Endothelial cell (in vitro differentiated cells): ENCODE results near the gene FCHSD1. TPM values are rescaled to one million over a fixed set of nuclear protein-coding genes. Genes with fewer than 3 reads are reported as not detected.

Source experiments
- DNase-seq: peaks from one replicate; pipeline ENCODE4 v3.0.0; 2021; ENCODE audit warnings: low spot score
- H3K27ac Mint-ChIP-seq: one replicate; pipeline ENCODE4 v1.8.0; 2021; ENCODE audit warnings: mixed read lengths, inconsistent platforms; ENCODE audit not compliant: unreplicated experiment
- H3K27me3 Mint-ChIP-seq: one replicate; pipeline ENCODE4 v1.8.0; 2021; ENCODE audit warnings: mild to moderate bottlenecking, moderate library complexity, mixed read lengths, inconsistent platforms; ENCODE audit not compliant: unreplicated experiment
- H3K36me3 Mint-ChIP-seq: one replicate; pipeline ENCODE4 v1.8.0; 2021; ENCODE audit warnings: mild to moderate bottlenecking, low read depth, mixed read lengths, inconsistent platforms; ENCODE audit not compliant: unreplicated experiment
- H3K4me1 Mint-ChIP-seq: one replicate; pipeline ENCODE4 v1.8.0; 2021; ENCODE audit warnings: mild to moderate bottlenecking, mixed read lengths, inconsistent platforms; ENCODE audit not compliant: unreplicated experiment
- H3K4me3 Mint-ChIP-seq: one replicate; pipeline ENCODE4 v1.8.0; 2021; ENCODE audit warnings: mild to moderate bottlenecking, mixed read lengths, inconsistent platforms; ENCODE audit not compliant: unreplicated experiment
- H3K9me3 Mint-ChIP-seq: one replicate; pipeline ENCODE4 v1.8.0; 2021; ENCODE audit warnings: mixed read lengths, inconsistent platforms; ENCODE audit not compliant: unreplicated experiment
- CTCF ChIP-seq: fragments of 200-600 bp; sonication (generic); IDR thresholded peaks from one replicate; pipeline ENCODE4 v1.5.0; 2021; ENCODE audit warnings: antibody characterized with exemption; ENCODE audit not compliant: unreplicated experiment
- total RNA-seq: library from RNA; stranded (reverse); fragmentation: NEBNext Ultra II Directional; extraction: Animal tissue kit (Norgen Biotek cat#: 25700); gene quantifications from one replicate; pipeline ENCODE4 v1.2.1, GENCODE V29; 2021; ENCODE audit not compliant: unreplicated experiment

Gene FCHSD1
- total RNA-seq, 1 donor from 2014 or later = 63.3 TPM

GRCh38 chr5:141681295-141681694, 30.1 kb upstream of the FCHSD1 start:
- no peak for DNase-seq
- H3K4me3 Mint-ChIP-seq = peak overlapping the region; percentile 91
- no peaks in the 10 kb centered on the region for H3K9me3 Mint-ChIP-seq
- no peak for TF ChIP-seq CTCF
- peaks cover 19% of the 10 kb centered on the region for H3K36me3 Mint-ChIP-seq
- H3K27me3 Mint-ChIP-seq = peaks cover 17% of the 10 kb centered on the region
- H3K27ac Mint-ChIP-seq = peak overlapping the region; percentile 100
- H3K4me1 Mint-ChIP-seq = peaks cover 67% of the 10 kb centered on the region

GRCh38 chr5:141680751-141681201, 29.6 kb upstream of the FCHSD1 start:
- Mint-ChIP-seq H3K27ac (peak overlapping the region; percentile 100), H3K4me3 (peak overlapping the region; percentile 91), H3K27me3 (peaks cover 17% of the 10 kb centered on the region), H3K36me3 (peaks cover 19% of the 10 kb centered on the region), H3K4me1 (peaks cover 63% of the 10 kb centered on the region), H3K9me3 (no peaks in the 10 kb centered on the region)
- no peak for TF ChIP-seq CTCF
- DNase-seq = peak; percentile 86

GRCh38 chr5:141680178-141680577, 29.0 kb upstream of the FCHSD1 start:
- DNase-seq = no peak
- peak overlapping the region; percentile 91 for H3K4me3 Mint-ChIP-seq
- TF ChIP-seq CTCF = no peak

GRCh38 chr5:141677415-141677814, 26.2 kb upstream of the FCHSD1 start:
- Mint-ChIP-seq H3K36me3 (peaks cover 30% of the 10 kb centered on the region), H3K4me3 (peak overlapping the region; percentile 28), H3K27ac (peak overlapping the region; percentile 13), H3K27me3 (peaks cover 13% of the 10 kb centered on the region), H3K4me1 (peaks cover 58% of the 10 kb centered on the region), H3K9me3 (no peaks in the 10 kb centered on the region)
- TF ChIP-seq CTCF = peak; percentile 66
- DNase-seq = peak; percentile 53

More at GRCh38 chr5:141680178-141680577, 29.0 kb upstream of the FCHSD1 start:
- Mint-ChIP-seq H3K4me1 (peaks cover 58% of the 10 kb centered on the region), H3K27ac (peak overlapping the region; percentile 100), H3K9me3 (no peaks in the 10 kb centered on the region), H3K27me3 (peaks cover 17% of the 10 kb centered on the region), H3K36me3 (peaks cover 19% of the 10 kb centered on the region)

GRCh38 chr5:141675672-141676071, 24.5 kb upstream of the FCHSD1 start:
- DNase-seq = no peak
- Mint-ChIP-seq H3K27me3 (peaks cover 7% of the 10 kb centered on the region), H3K4me3 (no peak overlapping the region), H3K36me3 (peaks cover 26% of the 10 kb centered on the region), H3K27ac (no peak overlapping the region), H3K4me1 (peaks cover 56% of the 10 kb centered on the region), H3K9me3 (no peaks in the 10 kb centered on the region)
- TF ChIP-seq CTCF = no peak
